ENCODE data around the gene TMEM8B. TPM values are rescaled to one million over a fixed set of nuclear protein-coding genes. Genes with fewer than 3 reads are reported as not detected.

The TMEM8B gene
- total and polyA plus RNA-seq, 9 of the 15 experiments (the other 6 are each of a cell fraction or from before 2014, with no cell fraction given) = 0.01 to 2.2 (median 1.1) TPM

DNA sequence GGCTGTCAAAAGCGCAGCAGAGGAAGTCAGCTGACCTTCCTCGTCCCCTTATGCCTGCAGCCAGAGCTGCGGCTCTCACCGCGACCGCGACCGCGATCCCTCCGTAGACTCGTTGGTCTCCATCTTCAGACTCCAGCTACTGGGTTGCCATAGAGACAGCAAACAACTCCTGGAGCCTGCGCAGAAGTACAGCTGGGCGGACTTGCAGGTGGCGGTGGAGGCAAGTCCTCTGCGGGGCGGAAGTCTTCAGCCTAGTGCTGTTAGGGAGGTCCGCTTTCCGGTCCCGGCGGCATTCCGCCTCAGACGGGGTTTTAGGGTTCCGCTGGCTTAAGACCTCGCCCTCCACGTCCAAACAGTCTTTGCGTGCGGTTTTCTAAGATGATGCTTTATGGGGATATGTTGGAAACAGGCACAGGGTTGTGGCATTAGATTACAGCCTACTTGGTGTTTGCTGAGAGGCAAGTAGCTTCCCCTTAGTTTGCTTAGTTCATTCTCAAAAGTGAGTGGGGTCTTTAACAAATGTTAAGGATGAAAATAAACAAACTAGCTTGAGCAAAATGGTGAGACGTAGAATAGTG lies 16.9 kb upstream of the TMEM8B start, which contains the start of gene SPAG8 (continued):
- TF ChIP-seq, protein P1, sequence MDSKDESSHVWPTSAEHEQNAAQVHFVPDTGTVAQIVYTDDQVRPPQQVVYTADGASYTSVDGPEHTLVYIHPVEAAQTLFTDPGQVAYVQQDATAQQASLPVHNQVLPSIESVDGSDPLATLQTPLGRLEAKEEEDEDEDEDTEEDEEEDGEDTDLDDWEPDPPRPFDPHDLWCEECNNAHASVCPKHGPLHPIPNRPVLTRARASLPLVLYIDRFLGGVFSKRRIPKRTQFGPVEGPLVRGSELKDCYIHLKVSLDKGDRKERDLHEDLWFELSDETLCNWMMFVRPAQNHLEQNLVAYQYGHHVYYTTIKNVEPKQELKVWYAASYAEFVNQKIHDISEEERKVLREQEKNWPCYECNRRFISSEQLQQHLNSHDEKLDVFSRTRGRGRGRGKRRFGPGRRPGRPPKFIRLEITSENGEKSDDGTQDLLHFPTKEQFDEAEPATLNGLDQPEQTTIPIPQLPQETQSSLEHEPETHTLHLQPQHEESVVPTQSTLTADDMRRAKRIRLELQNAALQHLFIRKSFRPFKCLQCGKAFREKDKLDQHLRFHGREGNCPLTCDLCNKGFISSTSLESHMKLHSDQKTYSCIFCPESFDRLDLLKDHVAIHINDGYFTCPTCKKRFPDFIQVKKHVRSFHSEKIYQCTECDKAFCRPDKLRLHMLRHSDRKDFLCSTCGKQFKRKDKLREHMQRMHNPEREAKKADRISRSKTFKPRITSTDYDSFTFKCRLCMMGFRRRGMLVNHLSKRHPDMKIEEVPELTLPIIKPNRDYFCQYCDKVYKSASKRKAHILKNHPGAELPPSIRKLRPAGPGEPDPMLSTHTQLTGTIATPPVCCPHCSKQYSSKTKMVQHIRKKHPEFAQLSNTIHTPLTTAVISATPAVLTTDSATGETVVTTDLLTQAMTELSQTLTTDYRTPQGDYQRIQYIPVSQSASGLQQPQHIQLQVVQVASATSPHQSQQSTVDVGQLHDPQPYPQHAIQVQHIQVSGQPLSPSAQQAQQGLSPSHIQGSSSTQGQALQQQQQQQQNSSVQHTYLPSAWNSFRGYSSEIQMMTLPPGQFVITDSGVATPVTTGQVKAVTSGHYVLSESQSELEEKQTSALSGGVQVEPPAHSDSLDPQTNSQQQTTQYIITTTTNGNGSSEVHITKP (IDR thresholded peaks at IDR 0.05; ENCODE audit: partially characterized antibody) = no peak
- TF ChIP-seq BMI1 (IDR thresholded peaks at IDR 0.05; ENCODE audit: low read length) = no peak
- no peak for TF ChIP-seq EZH2 (IDR thresholded peaks at IDR 0.05; ENCODE audit: borderline replicate concordance, low read depth, low read length)
- TF ChIP-seq STAG1 (CRISPR knock-in tag; IDR thresholded peaks at IDR 0.05; ENCODE audit: borderline replicate concordance) = no peak
- no peak for TF ChIP-seq ZNF197 (CRISPR knock-in tag; IDR thresholded peaks at IDR 0.05; ENCODE audit: low read depth)
- TF ChIP-seq CC2D1A (IDR thresholded peaks at IDR 0.05) = no peak
- no peak for TF ChIP-seq AFF4 (CRISPR knock-in tag; IDR thresholded peaks at IDR 0.05)
- no peak for TF ChIP-seq ZBTB17 (CRISPR knock-in tag; IDR thresholded peaks at IDR 0.05)
- TF ChIP-seq, protein P2, sequence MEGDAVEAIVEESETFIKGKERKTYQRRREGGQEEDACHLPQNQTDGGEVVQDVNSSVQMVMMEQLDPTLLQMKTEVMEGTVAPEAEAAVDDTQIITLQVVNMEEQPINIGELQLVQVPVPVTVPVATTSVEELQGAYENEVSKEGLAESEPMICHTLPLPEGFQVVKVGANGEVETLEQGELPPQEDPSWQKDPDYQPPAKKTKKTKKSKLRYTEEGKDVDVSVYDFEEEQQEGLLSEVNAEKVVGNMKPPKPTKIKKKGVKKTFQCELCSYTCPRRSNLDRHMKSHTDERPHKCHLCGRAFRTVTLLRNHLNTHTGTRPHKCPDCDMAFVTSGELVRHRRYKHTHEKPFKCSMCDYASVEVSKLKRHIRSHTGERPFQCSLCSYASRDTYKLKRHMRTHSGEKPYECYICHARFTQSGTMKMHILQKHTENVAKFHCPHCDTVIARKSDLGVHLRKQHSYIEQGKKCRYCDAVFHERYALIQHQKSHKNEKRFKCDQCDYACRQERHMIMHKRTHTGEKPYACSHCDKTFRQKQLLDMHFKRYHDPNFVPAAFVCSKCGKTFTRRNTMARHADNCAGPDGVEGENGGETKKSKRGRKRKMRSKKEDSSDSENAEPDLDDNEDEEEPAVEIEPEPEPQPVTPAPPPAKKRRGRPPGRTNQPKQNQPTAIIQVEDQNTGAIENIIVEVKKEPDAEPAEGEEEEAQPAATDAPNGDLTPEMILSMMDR (IDR thresholded peaks at IDR 0.05 in 2 of 3, conservative IDR thresholded peaks at IDR 0.05 in 1 of 3; ENCODE audit: insufficient read depth in 2 of 3, low read depth in 1 of 3, low read length in 3 of 3) = no peak
- TF ChIP-seq NBN (IDR thresholded peaks at IDR 0.05; ENCODE audit: low read depth) = no peak
